ENCODE measurements around the gene APOL3.

Gene APOL3

GRCh38 chr22:36131907-36132306, 28.6 kb downstream of the APOL3 start:
- Mint-ChIP-seq H3K4me3 (no peak overlapping the region), H3K4me1 (peaks cover 14% of the 10 kb centered on the region), H3K9me3 (no peaks in the 10 kb centered on the region), H3K36me3 (ENCODE audit: low read depth) (no peaks in the 10 kb centered on the region), H3K27me3 (ENCODE audit: low read depth) (peaks cover 13% of the 10 kb centered on the region), H3K27ac (no peak overlapping the region)
- no peak for TF ChIP-seq CTCF (IDR thresholded peaks at IDR 0.05; ENCODE audit: unreplicated experiment in 3 of 3)

GRCh38 chr22:36129486-36130388, 30.8 kb downstream of the APOL3 start:
- H3K9me3 Mint-ChIP-seq: no peaks in the 10 kb centered on the region
- H3K4me1 Mint-ChIP-seq: peaks cover 14% of the 10 kb centered on the region
- H3K36me3 Mint-ChIP-seq (ENCODE audit: low read depth): no peaks in the 10 kb centered on the region
- no peak overlapping the region for H3K4me3 Mint-ChIP-seq
- H3K27ac Mint-ChIP-seq: no peak overlapping the region
- peaks cover 14% of the 10 kb centered on the region for H3K27me3 Mint-ChIP-seq (ENCODE audit: low read depth)
- TF ChIP-seq CTCF (IDR thresholded peaks at IDR 0.05; ENCODE audit: unreplicated experiment in 3 of 3): no peak

- Mint-ChIP-seq H3K4me1 (peaks cover 10% of the 10 kb centered on the region), H3K9me3 (no peaks in the 10 kb centered on the region), H3K27me3 (ENCODE audit: low read depth) (peaks cover 21% of the 10 kb centered on the region), H3K27ac (no peak overlapping the region), H3K4me3 (no peak overlapping the region), H3K36me3 (ENCODE audit: low read depth) (no peaks in the 10 kb centered on the region)
- TF ChIP-seq CTCF (IDR thresholded peaks at IDR 0.05; ENCODE audit: unreplicated experiment in 3 of 3): no peak
Measured at GRCh38 chr22:36129071-36129470, 31.5 kb downstream of the APOL3 start.

GRCh38 chr22:36125994-36126531, 34.5 kb downstream of the APOL3 start:
- Mint-ChIP-seq H3K4me3 (no peak overlapping the region), H3K27me3 (ENCODE audit: low read depth) (peaks cover 22% of the 10 kb centered on the region), H3K36me3 (ENCODE audit: low read depth) (no peaks in the 10 kb centered on the region), H3K4me1 (peaks cover 11% of the 10 kb centered on the region), H3K9me3 (no peaks in the 10 kb centered on the region), H3K27ac (no peak overlapping the region)
- TF ChIP-seq CTCF (IDR thresholded peaks at IDR 0.05; ENCODE audit: unreplicated experiment in 3 of 3): no peak

GRCh38 chr22:36125434-36125833, 35.1 kb downstream of the APOL3 start:
- TF ChIP-seq CTCF (IDR thresholded peaks at IDR 0.05; ENCODE audit: unreplicated experiment in 3 of 3): no peak
- Mint-ChIP-seq H3K27ac (no peak overlapping the region), H3K4me1 (peaks cover 11% of the 10 kb centered on the region), H3K4me3 (no peak overlapping the region), H3K36me3 (ENCODE audit: low read depth) (no peaks in the 10 kb centered on the region), H3K27me3 (ENCODE audit: low read depth) (peaks cover 22% of the 10 kb centered on the region), H3K9me3 (no peaks in the 10 kb centered on the region)
